Measurements from ENCODE around the gene HSF2. TPM values are rescaled to one million over a fixed set of nuclear protein-coding genes. Genes with fewer than 3 reads are reported as not detected.
"Not testable (repeated sequence)": the region's sequence is repeated elsewhere in the genome, so short reads cannot be mapped to it uniquely, and the experiment has no call there.

HSF2 gene
- total RNA-seq, 1 donor from 2014 or later, result 4.7 TPM

- ATAC-seq, result not testable (repeated sequence)
Measured at GRCh38 chr6:122455116-122455515, 55.7 kb downstream of the HSF2 start.

GRCh38 chr6:122458087-122458486 is 58.6 kb downstream of the HSF2 start:
- no peak for ATAC-seq

- no peak for ATAC-seq
Measured at GRCh38 chr6:122459240-122459639, 59.8 kb downstream of the HSF2 start.

GRCh38 chr6:122459865-122460416 is 60.5 kb downstream of the HSF2 start:
- not testable (repeated sequence) for ATAC-seq

GRCh38 chr6:122461885-122462284 is 62.4 kb downstream of the HSF2 start:
- no peak for ATAC-seq

- peak; percentile 99 for ATAC-seq
Measured at GRCh38 chr6:122471107-122472021, 71.9 kb downstream of the HSF2 start, which contains the start of gene SERINC1. Gene SERINC1, minus strand, starts transcription at chr6:122471807. Its CDS starts 70 bp downstream, at chr6:122471737.

- ATAC-seq, result peak; percentile 17
Measured at GRCh38 chr6:122472022-122472340, 72.5 kb downstream of the HSF2 start.

- no peak for ATAC-seq
Measured at GRCh38 chr6:122476131-122476530, 76.7 kb downstream of the HSF2 start.

GRCh38 chr6:122482750-122483080 is 83.3 kb downstream of the HSF2 start:
- no peak for ATAC-seq

Other genes with a start within 250 kb of the HSF2 start
- 46.0 TPM for gene SERINC1, start 72.2 kb downstream of the HSF2 start, total RNA-seq
- 0.88 TPM for gene PKIB, start 210.8 kb downstream of the HSF2 start, total RNA-seq

All from esophagus mucosa (tissue), 1 donor.